Mucosa of gallbladder (tissue), 1 donor: ENCODE data around the gene CLEC5A. TPM values are rescaled to one million over a fixed set of nuclear protein-coding genes. Genes with fewer than 3 reads are reported as not detected.
"Not testable (repeated sequence)": the region's sequence is repeated elsewhere in the genome, so short reads cannot be mapped to it uniquely, and the experiment has no call there.

Experiments used
- DNase-seq: peaks from one replicate; pipeline ENCODE4 v3.0.0-alpha.2; 2020; ENCODE audit warnings: low spot score
- total RNA-seq: library from RNA; stranded (reverse); gene quantifications from one replicate; pipeline ENCODE4 v1.2.1, GENCODE V29; 2021
- donor health status: DM: no; HTN: no; CAD: no.

Gene CLEC5A
- 11.6 TPM for total RNA-seq

- no peak for DNase-seq
These were observed at the start of gene CLEC5A for GRCh38 chr7:141946796-141947195. Gene CLEC5A, minus strand, starts transcription at chr7:141946974. Its CDS starts 682 bp downstream, at chr7:141946292.

- no peak for DNase-seq
These were observed 46.6 kb upstream of the CLEC5A start for GRCh38 chr7:141993354-141993753.

GRCh38 chr7:141992688-141993087, 45.9 kb upstream of the CLEC5A start:
- no peak for DNase-seq

- no peak for DNase-seq
These were observed 45.4 kb upstream of the CLEC5A start for GRCh38 chr7:141992156-141992555.

GRCh38 chr7:141991140-141991539, 44.4 kb upstream of the CLEC5A start:
- no peak for DNase-seq

- DNase-seq: no peak
These were observed 43.4 kb upstream of the CLEC5A start for GRCh38 chr7:141990011-141990725.

GRCh38 chr7:141987803-141988202, 41.0 kb upstream of the CLEC5A start:
- not testable (repeated sequence) for DNase-seq

- DNase-seq: no peak
These were observed 40.1 kb upstream of the CLEC5A start for GRCh38 chr7:141986923-141987322.

- DNase-seq: not testable (repeated sequence)
These were observed 39.2 kb upstream of the CLEC5A start for GRCh38 chr7:141985926-141986325.

- DNase-seq: no peak
These were observed 32.8 kb upstream of the CLEC5A start for GRCh38 chr7:141979568-141979967.

GRCh38 chr7:141978351-141978750, 31.6 kb upstream of the CLEC5A start:
- DNase-seq: no peak

- no peak for DNase-seq
These were observed 29.9 kb upstream of the CLEC5A start for GRCh38 chr7:141976524-141977245.

- DNase-seq: peak; percentile 76
These were observed 29.2 kb upstream of the CLEC5A start for GRCh38 chr7:141975806-141976523.

- DNase-seq: peak; percentile 22
These were observed 28.1 kb upstream of the CLEC5A start for GRCh38 chr7:141974831-141975230.

- DNase-seq: no peak
These were observed 26.9 kb upstream of the CLEC5A start, which contains the start of gene TAS2R38 for GRCh38 chr7:141973673-141974072. Gene TAS2R38, minus strand, starts transcription at chr7:141973773. Its CDS starts 84 bp downstream, at chr7:141973689.

GRCh38 chr7:141960687-141961422, 14.1 kb upstream of the CLEC5A start:
- DNase-seq: no peak

GRCh38 chr7:141956084-141956483, 9.3 kb upstream of the CLEC5A start:
- no peak for DNase-seq

GRCh38 chr7:141954334-141954733, 7.6 kb upstream of the CLEC5A start:
- DNase-seq: no peak

- no peak for DNase-seq
These were observed 5.7 kb upstream of the CLEC5A start for GRCh38 chr7:141952461-141952860.

- DNase-seq: no peak
These were observed 4.0 kb upstream of the CLEC5A start for GRCh38 chr7:141950806-141951205.

- DNase-seq: no peak
These were observed 3.1 kb upstream of the CLEC5A start for GRCh38 chr7:141949911-141950310.

GRCh38 chr7:141949451-141949850, 2.7 kb upstream of the CLEC5A start:
- DNase-seq: no peak
